ENCODE results near the gene SPINK1.
A peak's percentile ranks its signal among the peaks of the same experiment; 100 is the strongest.
"Not testable (repeated sequence)": the region's sequence is repeated elsewhere in the genome, so short reads cannot be mapped to it uniquely, and the experiment has no call there.

SPINK1 gene

GRCh38 chr5:147831465-147831864, at the start of gene SPINK1:
Gene SPINK1 (minus strand): TSS chr5:147831671. CDS start chr5:147831577, 94 bp downstream.
- no peak for DNase-seq

- no peak for DNase-seq
Measured at GRCh38 chr5:147880487-147880886, 49.0 kb upstream of the SPINK1 start.

- no peak for DNase-seq
Measured at GRCh38 chr5:147879784-147880183, 48.3 kb upstream of the SPINK1 start.

GRCh38 chr5:147878066-147878759, 46.7 kb upstream of the SPINK1 start, which contains the start of gene SCGB3A2:
Gene SCGB3A2 (plus strand): TSS chr5:147878711. CDS start chr5:147878804, 93 bp downstream.
- no peak for DNase-seq

- no peak for DNase-seq
Measured at GRCh38 chr5:147876626-147877025, 45.2 kb upstream of the SPINK1 start.

GRCh38 chr5:147876141-147876540, 44.7 kb upstream of the SPINK1 start:
- DNase-seq, result no peak

GRCh38 chr5:147874910-147875367, 43.5 kb upstream of the SPINK1 start:
- DNase-seq, result no peak

GRCh38 chr5:147874118-147874875, 42.8 kb upstream of the SPINK1 start:
- DNase-seq, result not testable (repeated sequence)

- not testable (repeated sequence) for DNase-seq
Measured at GRCh38 chr5:147872744-147873435, 41.4 kb upstream of the SPINK1 start.

GRCh38 chr5:147871980-147872549, 40.6 kb upstream of the SPINK1 start:
- DNase-seq, result not testable (repeated sequence)

- DNase-seq, result not testable (repeated sequence)
Measured at GRCh38 chr5:147869892-147870291, 38.4 kb upstream of the SPINK1 start.

- DNase-seq, result no peak
Measured at GRCh38 chr5:147869112-147869511, 37.6 kb upstream of the SPINK1 start.

- DNase-seq, result no peak
Measured at GRCh38 chr5:147863454-147864158, 32.1 kb upstream of the SPINK1 start.

GRCh38 chr5:147860641-147861025, 29.2 kb upstream of the SPINK1 start:
- no peak for DNase-seq

GRCh38 chr5:147859962-147860640, 28.6 kb upstream of the SPINK1 start:
- no peak for DNase-seq

GRCh38 chr5:147858565-147858964, 27.1 kb upstream of the SPINK1 start:
- no peak for DNase-seq

GRCh38 chr5:147857302-147858129, 26.0 kb upstream of the SPINK1 start:
- DNase-seq, result peak; percentile 16

- no peak for DNase-seq
Measured at GRCh38 chr5:147856801-147857200, 25.3 kb upstream of the SPINK1 start.

- DNase-seq, result no peak
Measured at GRCh38 chr5:147855774-147856069, 24.3 kb upstream of the SPINK1 start.

GRCh38 chr5:147854894-147855773, 23.7 kb upstream of the SPINK1 start:
- DNase-seq, result no peak

Measured in stimulated activated CD4-positive, alpha-beta T cell treated with anti-CD3 and anti-CD28 coated beads, Interleukin-4, amount 100 ng/mL, for 1 hour (primary cell).